NCI-H187 treated with DMSO at 0.1 percent for 48 hours (cell line): ENCODE data around the gene BCAS4.
"Not testable (repeated sequence)": the region's sequence is repeated elsewhere in the genome, so short reads cannot be mapped to it uniquely, and the experiment has no call there.

Experiments
- DNase-seq: peaks from one replicate; lab custom pipeline; 2025; lab: John Stamatoyannopoulos, UW

BCAS4 gene

GRCh38 chr20:50794846-50795634, at the start of gene BCAS4:
BCAS4 (plus strand) TSS chr20:50795061; CDS start chr20:50795084, 23 bp downstream.
- no peak for DNase-seq

- DNase-seq = no peak
Observed at GRCh38 chr20:50745634-50746137, 49.2 kb upstream of the BCAS4 start.

GRCh38 chr20:50746138-50746940, 48.5 kb upstream of the BCAS4 start:
- no peak for DNase-seq

- DNase-seq = no peak
Observed at GRCh38 chr20:50747275-50747674, 47.6 kb upstream of the BCAS4 start.

- DNase-seq = no peak
Observed at GRCh38 chr20:50750145-50750671, 44.7 kb upstream of the BCAS4 start.

GRCh38 chr20:50753152-50753551, 41.7 kb upstream of the BCAS4 start:
- DNase-seq = no peak

GRCh38 chr20:50754420-50754819, 40.4 kb upstream of the BCAS4 start:
- no peak for DNase-seq

- no peak for DNase-seq
Observed at GRCh38 chr20:50756447-50756846, 38.4 kb upstream of the BCAS4 start.

GRCh38 chr20:50758469-50758868, 36.4 kb upstream of the BCAS4 start:
- DNase-seq = no peak

- DNase-seq = no peak
Observed at GRCh38 chr20:50758992-50759391, 35.9 kb upstream of the BCAS4 start.

GRCh38 chr20:50759678-50760077, 35.2 kb upstream of the BCAS4 start:
- DNase-seq = no peak

GRCh38 chr20:50762045-50762422, 32.8 kb upstream of the BCAS4 start:
- no peak for DNase-seq

- no peak for DNase-seq
Observed at GRCh38 chr20:50762435-50763220, 32.2 kb upstream of the BCAS4 start.

GRCh38 chr20:50763550-50764458, 31.1 kb upstream of the BCAS4 start:
- DNase-seq = not testable (repeated sequence)

GRCh38 chr20:50765251-50765650, 29.6 kb upstream of the BCAS4 start:
- DNase-seq = not testable (repeated sequence)

GRCh38 chr20:50765674-50766073, 29.2 kb upstream of the BCAS4 start:
- no peak for DNase-seq

GRCh38 chr20:50766955-50767809, 27.7 kb upstream of the BCAS4 start:
- not testable (repeated sequence) for DNase-seq

GRCh38 chr20:50768991-50769390, 25.9 kb upstream of the BCAS4 start:
- not testable (repeated sequence) for DNase-seq

GRCh38 chr20:50769551-50770085, 25.2 kb upstream of the BCAS4 start:
- DNase-seq = not testable (repeated sequence)
